ENCODE measurements around the gene CCT3.

The CCT3 gene

GRCh38 chr1:156338180-156338976, at the start of gene CCT3, which contains the start of gene TSACC:
TSS of gene CCT3 (minus strand) at chr1:156338292. CDS start at chr1:156338184, 108 bp downstream.
TSS of gene TSACC (plus strand) at chr1:156338526. CDS start at chr1:156339758, 1,232 bp downstream.
- peak; percentile 100 for DNase-seq

GRCh38 chr1:156387870-156388173, 49.7 kb upstream of the CCT3 start:
- H3K9ac ChIP-seq (ENCODE audit: low read length) = no peak overlapping the region
- H3K36me3 ChIP-seq (replicated peaks; ENCODE audit: insufficient read depth, low read length) = no peaks in the 10 kb centered on the region
- H3K27me3 ChIP-seq (replicated peaks; ENCODE audit: insufficient read depth, low read length) = peaks cover 63% of the 10 kb centered on the region
- H3K27ac ChIP-seq (ENCODE audit: low read length) = no peak overlapping the region
- H2AFZ ChIP-seq (ENCODE audit: low read length) = no peak overlapping the region
- H3K4me2 ChIP-seq (ENCODE audit: low read depth, low read length) = no peak overlapping the region
- H3K79me2 ChIP-seq (ENCODE audit: low read length) = no peaks in the 10 kb centered on the region
- H3F3A ChIP-seq (ENCODE audit: insufficient read depth, low read length) = no peaks in the 10 kb centered on the region
- no peak for DNase-seq
- no peak for TF ChIP-seq CTCF (IDR thresholded peaks at IDR 0.05; ENCODE audit: low read length)
- TF ChIP-seq EZH2 (optimal IDR thresholded peaks at IDR 0.05; ENCODE audit: low read depth, low read length) = peak; percentile 76
- TF ChIP-seq EZH2phosphoT487 (IDR thresholded peaks at IDR 0.05; ENCODE audit: low read length) = no peak
- no peaks in the 10 kb centered on the region for H3K9me2 ChIP-seq (replicated peaks; ENCODE audit: insufficient read depth, low read length)
- no peaks in the 10 kb centered on the region for H4K20me1 ChIP-seq (ENCODE audit: insufficient read depth, low read length)
- H3K9me3 ChIP-seq (replicated peaks; ENCODE audit: insufficient read depth, low read length) = no peaks in the 10 kb centered on the region
- no peak overlapping the region for H3K4me3 ChIP-seq (ENCODE audit: low read length)
- H3K4me1 ChIP-seq (ENCODE audit: low read length) = no peaks in the 10 kb centered on the region

More at GRCh38 chr1:156338180-156338976, at the start of gene CCT3, which contains the start of gene TSACC:
- Histone ChIP-seq H3K9me3 (replicated peaks; ENCODE audit: insufficient read depth, low read length) (no peaks in the 10 kb centered on the region), H3F3A (ENCODE audit: insufficient read depth, low read length) (peaks cover 19% of the 10 kb centered on the region), H2AFZ (ENCODE audit: low read length) (peak within 1 kb of the TSS; percentile 77), H3K27me3 (replicated peaks; ENCODE audit: insufficient read depth, low read length) (no peaks in the 10 kb centered on the region), H3K27ac (ENCODE audit: low read length) (peak within 1 kb of the TSS; percentile 83), H3K79me2 (ENCODE audit: low read length) (peaks cover 47% of the 10 kb centered on the region), H3K9ac (ENCODE audit: low read length) (peak within 1 kb of the TSS; percentile 79), H4K20me1 (ENCODE audit: insufficient read depth, low read length) (peaks cover 12% of the 10 kb centered on the region; the same call in 1 of the 2 replicates), H3K9me2 (replicated peaks; ENCODE audit: insufficient read depth, low read length) (no peaks in the 10 kb centered on the region), H3K4me3 (ENCODE audit: low read length) (peak within 1 kb of the TSS; percentile 93), H3K4me1 (ENCODE audit: low read length) (peaks cover 9% of the 10 kb centered on the region; the same call in 1 of the 2 replicates), H3K4me2 (ENCODE audit: low read depth, low read length) (peak within 1 kb of the TSS; percentile 65), H3K36me3 (replicated peaks; ENCODE audit: insufficient read depth, low read length) (peaks cover 14% of the 10 kb centered on the region)
- TF ChIP-seq EZH2 (optimal IDR thresholded peaks at IDR 0.05; ENCODE audit: low read depth, low read length) (no peak), CTCF (IDR thresholded peaks at IDR 0.05; ENCODE audit: low read length) (no peak), EZH2phosphoT487 (IDR thresholded peaks at IDR 0.05; ENCODE audit: low read length) (no peak)

- H3K27me3 ChIP-seq (replicated peaks; ENCODE audit: insufficient read depth, low read length) = peaks cover 63% of the 10 kb centered on the region
- no peak overlapping the region for H2AFZ ChIP-seq (ENCODE audit: low read length)
- H3K36me3 ChIP-seq (replicated peaks; ENCODE audit: insufficient read depth, low read length) = no peaks in the 10 kb centered on the region
Observed at GRCh38 chr1:156386949-156387869, 49.1 kb upstream of the CCT3 start.

More at GRCh38 chr1:156386949-156387869, 49.1 kb upstream of the CCT3 start:
- Histone ChIP-seq H3K4me1 (ENCODE audit: low read length) (no peaks in the 10 kb centered on the region), H3F3A (ENCODE audit: insufficient read depth, low read length) (no peaks in the 10 kb centered on the region), H3K9me2 (replicated peaks; ENCODE audit: insufficient read depth, low read length) (no peaks in the 10 kb centered on the region), H4K20me1 (ENCODE audit: insufficient read depth, low read length) (no peaks in the 10 kb centered on the region), H3K79me2 (ENCODE audit: low read length) (no peaks in the 10 kb centered on the region), H3K4me3 (ENCODE audit: low read length) (no peak overlapping the region), H3K27ac (ENCODE audit: low read length) (no peak overlapping the region), H3K9ac (ENCODE audit: low read length) (no peak overlapping the region), H3K4me2 (ENCODE audit: low read depth, low read length) (no peak overlapping the region), H3K9me3 (replicated peaks; ENCODE audit: insufficient read depth, low read length) (no peaks in the 10 kb centered on the region)
- DNase-seq = no peak
- TF ChIP-seq EZH2phosphoT487 (IDR thresholded peaks at IDR 0.05; ENCODE audit: low read length) = no peak
- TF ChIP-seq EZH2 (optimal IDR thresholded peaks at IDR 0.05; ENCODE audit: low read depth, low read length) = no peak
- TF ChIP-seq CTCF (IDR thresholded peaks at IDR 0.05; ENCODE audit: low read length) = no peak

All from MM.1S (cell line).